Activated CD4-positive, CD25-positive, alpha-beta regulatory T cell treated with anti-CD3 and anti-CD28 coated beads, Interleukin-2, amount 50 U/mL, for 72 hours (primary cell): ENCODE data around the gene AFDN.

Experiments
- DNase-seq: peaks from one replicate; pipeline ENCODE4 v3.0.0; 2021

AFDN gene

DNA sequence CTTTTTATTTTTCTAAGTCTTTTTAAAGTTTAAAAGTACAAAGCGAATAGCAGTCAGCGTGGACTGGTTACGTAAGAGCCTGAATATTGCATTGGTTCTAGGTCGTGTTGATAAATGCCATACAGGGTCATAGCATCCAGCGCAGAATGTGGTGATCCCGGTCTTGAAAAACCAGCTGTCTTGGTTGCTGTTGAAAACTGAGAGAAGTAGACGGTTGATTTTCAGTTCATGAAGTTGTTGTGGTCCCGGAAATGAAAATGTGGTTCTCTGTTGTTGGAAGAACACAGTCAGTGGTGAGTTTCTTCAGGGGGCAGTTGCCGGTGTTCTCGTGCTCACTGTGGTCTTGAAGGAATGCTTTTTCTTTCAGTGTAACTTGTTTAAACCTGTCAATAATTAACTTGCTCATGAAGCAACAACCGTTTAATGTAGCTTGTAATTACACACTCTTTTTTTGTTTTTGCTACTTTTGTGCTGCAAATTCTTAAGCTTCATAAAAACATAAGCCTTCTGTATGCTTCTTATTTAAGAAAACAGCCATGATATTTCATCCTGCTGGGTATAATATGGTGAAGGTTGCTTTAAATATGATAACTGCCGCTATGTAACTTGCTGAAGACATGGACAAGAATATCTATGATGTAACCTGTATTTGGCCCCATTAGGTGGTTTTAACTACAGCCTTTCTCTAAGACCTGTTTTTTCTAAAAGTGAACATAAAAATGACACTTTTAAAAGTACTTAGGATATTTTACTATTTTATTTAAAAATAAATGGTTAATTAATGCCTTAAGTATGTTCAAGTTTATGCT, 106.0 kb downstream of the AFDN start:
- DNase-seq: no peak

DNA sequence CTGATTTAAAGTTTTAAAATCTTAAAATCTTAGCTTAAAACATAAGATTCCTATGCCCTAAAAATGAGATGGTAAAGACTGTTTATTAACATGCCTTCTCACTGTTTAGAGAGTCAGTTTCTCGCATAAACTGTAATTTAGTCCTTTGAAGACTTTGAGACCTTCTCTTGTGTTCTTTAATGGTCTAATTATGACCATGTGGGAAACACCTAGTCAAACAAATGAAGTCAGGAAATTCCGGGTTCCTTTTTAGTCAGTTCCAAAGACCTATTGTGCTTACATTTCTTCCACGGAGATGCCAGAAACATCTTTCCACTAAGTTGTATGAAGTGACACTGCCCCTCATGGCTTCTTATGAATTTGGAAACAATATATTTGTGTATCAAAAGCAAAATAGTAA, 106.6 kb downstream of the AFDN start:
- DNase-seq: no peak

DNA sequence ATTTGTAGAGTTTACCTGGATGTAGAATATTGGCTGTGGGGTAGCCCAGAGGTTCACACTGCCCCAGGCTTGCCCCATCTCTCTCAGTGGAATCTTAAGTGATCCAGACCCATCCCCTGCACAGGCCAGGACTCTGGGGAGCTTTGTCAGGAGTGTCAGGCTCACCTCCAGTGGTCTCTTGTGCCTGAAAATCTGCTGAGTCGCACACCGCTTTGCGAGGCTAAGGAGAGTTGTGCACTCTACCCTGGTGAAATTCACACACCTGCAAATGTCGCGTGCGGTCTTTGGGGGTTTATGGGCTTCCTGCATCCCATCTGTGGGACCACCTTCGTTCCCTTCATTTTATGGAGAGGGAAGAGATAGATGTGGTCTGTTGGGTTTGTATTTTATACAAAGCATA, 107.1 kb downstream of the AFDN start:
- no peak for DNase-seq

DNA sequence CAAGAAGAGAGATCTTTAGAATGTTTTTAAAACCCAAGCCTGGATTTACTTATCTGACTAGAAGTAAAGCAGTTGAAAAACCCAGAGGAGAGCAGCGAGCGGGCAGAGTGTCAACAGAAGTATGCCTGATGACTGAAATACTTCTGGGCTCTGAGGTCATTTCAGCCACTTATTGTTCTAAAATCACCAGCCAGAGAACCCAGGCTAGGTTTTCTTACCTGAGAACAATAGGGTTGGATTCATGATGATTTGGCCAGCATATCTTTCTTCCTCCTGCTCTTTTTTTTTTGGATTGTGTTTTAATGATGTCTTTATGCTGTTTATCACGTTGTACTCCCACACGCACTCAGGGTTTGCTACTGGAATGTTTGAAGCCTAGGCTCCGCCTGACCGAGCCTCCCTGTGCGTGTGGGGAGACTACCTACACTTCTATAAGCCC, 107.7 kb downstream of the AFDN start:
- no peak for DNase-seq

DNA sequence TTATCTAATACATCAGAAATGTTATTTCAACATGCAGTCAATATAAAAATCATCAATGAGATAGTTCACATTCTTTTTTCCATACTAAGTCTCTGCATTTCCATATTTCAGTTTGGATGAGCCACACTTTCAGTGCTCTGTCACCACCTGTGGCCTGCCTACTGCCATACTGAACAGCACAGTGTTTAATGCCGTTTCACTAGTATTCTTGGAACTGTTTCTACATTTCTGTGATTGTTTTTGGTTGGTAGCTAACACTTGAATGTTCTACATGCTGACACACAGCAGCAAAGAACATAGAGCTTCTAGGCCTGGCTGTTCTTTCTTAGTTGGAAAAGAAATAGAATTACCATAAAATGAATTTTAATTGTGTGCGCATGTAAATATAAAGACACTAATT, 109.3 kb downstream of the AFDN start:
- no peak for DNase-seq

DNA sequence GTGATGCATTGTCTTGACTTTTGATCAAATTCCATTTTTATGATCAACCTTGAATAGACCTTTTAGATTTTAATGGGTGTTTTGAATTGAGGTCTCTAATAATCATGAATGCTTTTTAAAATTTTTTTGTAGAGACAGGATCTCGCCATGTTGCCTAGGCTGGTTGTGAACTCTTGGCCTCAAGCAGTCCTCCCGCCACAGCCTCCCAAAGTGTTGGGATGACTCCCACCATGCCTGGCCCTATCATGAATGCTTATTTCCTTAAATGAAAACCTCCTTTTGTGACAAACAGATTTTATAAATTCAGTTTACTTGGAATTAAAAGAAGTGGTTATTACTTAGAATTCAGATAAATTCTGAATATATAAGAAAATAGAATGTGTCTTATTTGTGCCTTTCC, 110.6 kb downstream of the AFDN start:
- DNase-seq: no peak

DNA sequence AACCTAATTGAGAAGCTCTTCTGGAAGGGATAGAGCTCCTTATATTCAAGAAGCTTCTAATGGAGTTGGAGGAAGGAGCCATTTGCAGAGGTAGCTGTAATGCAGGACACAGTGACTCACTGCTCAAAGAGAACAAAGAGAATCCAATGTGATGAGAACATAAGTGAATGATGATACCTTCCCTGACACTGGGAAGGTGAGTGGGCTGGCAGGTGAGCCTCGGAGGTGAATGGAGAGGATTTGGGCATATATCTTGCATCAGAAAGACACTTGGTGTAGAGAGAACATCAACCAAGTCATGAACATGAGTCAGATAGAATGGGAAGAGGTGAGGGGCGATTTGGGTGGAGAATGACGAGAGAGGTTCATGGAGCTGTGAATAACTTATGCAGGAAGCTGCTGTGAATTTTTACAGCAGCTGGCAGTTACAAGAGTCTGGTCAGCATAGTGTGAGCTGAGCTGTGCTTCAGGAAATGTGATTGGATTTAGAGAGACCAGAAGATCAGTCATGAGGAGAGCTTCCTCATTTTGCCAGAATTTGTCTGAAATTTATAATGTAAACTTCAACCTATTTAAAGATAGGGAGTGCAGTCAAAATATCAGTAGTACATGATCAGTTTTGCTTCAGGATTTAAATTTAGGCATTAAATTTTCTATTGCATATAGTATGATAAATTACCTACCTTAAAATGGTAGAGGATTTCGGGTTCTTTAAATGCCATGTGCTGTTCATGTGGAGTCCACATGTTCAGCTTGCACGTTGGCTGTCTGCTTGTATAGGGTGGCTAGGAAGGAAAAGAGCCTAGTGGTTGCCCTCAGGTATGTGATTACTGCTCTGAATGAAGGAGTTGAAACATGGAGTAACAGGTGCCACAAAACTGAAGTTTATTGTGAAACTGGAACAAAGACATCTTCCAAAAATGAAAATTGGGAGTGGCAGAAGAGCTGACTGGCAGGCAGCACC, 111.5 kb downstream of the AFDN start:
- DNase-seq: no peak

DNA sequence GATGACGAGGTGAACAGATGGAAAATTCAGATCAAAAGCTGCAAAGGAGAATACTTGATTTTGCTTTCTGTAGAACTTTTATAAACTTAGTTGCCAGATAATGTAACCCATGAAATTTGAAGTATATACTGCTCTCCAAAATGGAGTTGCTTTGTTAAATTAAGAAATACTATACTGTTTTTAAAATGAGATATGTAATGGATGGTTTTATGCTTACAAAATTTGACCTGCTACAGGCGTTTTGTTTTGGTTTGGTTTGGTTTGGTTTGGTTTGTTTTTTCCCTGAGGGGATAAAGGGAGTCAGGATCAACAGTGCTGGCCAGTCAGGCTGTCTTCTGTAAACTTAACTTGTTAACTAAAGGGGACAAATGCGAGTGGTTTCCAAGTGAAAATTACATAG, 115.1 kb downstream of the AFDN start:
- DNase-seq: no peak

DNA sequence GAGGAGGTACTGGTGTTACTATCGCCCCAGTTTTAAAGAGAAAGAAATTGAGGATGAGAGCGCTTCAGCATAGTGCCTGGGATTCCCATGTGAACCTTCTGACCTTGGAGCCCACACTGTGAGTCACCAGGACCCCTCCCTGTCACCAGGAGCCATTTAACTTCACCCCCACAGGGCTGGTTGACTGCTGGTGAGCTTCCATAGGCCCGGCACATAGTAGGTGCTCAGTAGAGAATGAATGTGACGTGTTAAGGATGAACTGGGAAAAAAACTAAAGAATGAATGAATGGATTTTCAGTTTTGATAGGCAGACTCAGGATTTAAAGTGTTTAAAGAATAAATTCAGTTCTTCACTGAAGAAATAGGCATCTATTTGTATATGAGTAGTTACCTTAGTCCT, 117.4 kb downstream of the AFDN start:
- DNase-seq: no peak

DNA sequence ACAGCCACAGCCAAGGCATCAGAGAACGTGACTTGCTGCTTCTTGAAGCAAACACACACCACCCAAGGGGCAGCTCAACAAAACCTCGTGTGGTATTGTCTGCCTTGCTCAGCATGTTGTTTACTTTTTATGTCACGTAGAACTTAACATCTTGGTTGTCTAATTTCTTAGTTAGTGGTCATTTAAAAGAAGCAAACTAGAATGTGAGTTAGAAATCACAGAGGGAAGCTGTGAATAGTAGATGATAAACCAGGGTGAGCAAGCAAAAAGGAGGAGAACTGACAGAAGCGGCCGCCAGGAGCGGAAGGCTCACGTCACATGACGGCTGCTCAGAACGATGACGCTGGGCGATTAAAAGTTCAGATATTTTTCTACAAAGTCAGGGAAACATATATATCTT, 119.3 kb downstream of the AFDN start:
- DNase-seq: no peak

DNA sequence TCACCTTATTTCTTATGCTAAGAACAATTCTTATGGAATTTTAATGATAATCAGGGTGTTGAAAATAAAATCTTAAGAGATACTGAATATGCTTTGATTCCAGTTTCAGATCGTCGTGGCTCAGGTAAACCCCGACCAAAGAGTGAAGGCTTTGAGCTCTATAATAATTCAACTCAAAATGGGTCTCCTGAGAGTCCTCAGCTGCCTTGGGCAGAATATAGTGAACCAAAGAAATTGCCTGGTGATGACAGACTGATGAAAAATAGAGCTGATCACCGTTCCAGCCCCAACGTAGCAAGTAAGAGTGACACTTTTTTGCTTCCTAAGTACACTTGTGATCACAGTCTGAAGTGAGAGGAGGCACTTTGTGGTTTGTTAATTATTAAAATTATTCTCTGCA, 119.9 kb downstream of the AFDN start:
- no peak for DNase-seq

DNA sequence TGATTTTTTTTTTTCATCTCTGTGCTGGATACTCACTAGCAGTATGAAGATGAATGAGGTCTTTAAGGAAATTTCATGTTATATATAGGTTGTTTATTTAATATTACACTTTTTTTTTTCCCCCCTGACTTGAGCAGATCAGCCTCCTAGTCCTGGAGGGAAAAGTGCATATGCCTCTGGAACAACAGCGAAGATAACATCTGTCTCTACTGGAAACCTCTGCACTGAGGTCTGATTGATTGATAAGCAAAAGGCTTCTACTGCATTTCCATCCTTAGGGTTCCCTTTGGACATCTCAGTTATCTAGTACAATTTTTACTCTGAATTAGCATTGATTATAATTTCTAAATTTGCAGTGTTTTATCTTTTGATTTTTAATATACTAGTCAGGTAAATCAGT, 121.0 kb downstream of the AFDN start:
- no peak for DNase-seq

DNA sequence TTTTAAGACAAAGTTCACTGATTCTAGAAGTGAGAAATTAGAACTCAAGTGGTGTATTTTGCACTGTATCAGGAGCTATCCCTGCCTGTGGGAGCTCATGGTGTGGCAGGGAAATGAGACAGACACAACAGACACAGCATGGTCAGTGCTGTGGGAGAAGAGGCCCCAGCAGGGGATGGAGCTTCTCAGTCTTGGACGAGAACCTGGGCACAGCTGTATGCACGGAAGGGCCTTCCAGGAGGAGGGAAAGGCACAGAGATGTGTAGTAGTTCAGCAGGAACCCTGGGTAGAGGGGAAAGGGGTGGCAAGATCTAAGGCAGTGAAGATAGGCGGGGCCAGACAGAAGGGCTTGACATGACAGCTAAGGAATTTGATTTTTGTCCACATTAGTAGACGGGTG, 122.0 kb downstream of the AFDN start:
- no peak for DNase-seq

DNA sequence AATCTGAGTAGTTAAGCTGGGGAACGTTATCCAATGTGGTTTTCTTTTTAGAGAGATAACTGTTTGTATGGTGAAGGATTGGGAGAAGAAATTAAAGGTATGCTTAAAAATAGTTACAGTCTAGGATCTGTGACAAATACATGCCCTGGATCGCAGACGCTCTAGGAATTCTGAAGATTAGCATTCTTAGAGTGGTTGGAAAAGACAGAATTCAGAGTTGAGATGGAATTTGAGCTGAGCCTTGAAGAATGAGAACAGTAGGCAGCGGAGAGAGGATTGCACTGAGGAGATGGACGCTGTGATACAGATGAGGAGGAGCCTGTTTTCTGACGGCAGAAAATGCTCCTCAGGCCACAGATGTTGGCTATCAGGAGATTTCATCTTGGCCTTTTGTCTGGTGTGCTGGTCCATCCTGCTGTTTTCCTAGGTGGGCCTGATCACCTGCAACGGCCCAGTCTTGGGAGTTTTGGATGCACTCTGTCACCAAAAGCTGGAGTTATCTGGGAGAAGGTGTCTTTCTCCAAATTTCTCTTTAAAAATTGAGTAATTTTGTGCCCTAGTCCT, 122.5 kb downstream of the AFDN start:
- DNase-seq: no peak

DNA sequence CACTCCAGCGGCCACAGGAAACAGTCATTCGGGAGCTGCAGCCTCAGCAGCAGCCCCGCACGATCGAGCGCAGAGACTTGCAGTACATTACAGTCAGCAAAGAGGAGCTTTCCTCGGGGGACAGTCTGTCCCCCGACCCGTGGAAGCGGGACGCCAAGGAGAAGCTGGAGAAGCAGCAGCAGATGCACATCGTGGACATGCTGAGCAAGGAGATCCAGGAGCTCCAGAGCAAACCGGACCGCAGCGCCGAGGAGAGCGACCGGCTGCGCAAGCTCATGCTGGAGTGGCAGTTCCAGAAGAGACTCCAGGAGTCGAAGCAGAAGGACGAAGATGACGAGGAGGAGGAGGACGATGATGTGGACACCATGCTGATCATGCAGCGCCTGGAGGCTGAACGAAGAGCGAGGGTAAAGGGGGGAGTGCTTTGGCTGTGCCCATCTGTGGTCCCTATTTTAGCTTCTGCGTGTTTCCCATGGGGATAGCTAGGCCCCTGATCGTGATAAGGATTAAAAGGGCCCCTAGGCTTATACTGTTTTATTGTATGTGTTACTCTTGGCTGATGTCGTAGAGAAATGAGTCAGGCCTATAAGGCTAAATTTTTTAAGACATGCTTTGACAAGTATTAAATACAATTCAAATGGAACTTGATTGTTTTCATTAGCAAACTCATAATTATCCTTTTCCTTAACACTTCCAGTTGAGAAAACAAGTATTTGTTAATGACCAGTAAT, 125.2 kb downstream of the AFDN start:
- no peak for DNase-seq

DNA sequence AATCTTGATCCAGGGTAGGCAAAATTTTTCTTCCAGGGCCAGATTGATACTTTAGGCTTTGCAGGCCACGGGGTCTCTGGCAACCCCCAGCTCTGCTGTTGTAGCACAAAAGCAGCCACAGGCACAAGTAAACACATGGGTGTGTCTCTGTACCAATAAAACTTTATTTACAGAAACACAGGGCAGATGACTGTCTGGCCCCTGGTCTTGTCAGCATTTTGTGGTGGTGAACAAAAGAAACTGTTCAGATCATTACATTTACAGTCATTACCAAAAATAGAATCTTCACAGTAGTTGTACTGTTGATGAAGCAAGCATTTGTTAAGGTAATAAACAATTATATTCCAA, 125.8 kb downstream of the AFDN start:
- no peak for DNase-seq

DNA sequence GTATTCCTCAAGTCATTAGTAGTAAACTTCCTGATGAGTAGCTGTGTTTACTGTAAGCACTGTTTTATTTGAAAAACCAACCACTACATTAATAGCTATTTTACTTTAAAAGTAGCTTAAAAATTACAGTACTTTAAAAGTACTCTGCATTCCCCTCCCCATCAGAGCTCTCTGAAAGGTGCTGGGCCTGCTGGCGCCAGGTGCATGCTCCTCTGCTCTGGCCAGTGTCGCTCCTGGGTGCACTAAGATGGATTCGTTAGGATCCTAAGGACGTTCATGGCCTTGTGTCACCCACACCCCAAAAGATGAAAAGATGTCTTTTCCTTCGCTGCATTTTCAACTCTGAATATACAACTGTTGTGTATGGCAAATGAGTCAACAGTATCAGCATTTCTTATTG, 126.8 kb downstream of the AFDN start:
- no peak for DNase-seq

DNA sequence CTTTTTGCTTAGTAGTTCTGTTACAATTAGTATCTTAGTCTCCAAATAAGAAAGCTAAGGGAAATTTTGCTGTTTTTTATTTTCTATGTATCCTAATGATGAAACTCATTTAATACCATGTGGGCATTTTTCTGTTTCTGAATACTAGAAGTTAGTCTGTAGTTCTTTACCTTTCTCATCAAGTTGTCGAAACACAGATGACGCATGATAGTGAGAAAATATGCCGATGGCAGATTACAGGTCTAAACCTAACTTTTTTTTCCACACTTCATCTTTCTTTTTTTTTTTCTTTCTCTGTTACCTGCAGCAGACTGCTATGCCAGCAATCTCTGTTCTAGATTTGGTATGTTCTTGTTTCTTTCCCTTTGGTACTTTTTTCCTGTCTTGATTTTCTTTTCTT, 127.4 kb downstream of the AFDN start:
- no peak for DNase-seq

DNA sequence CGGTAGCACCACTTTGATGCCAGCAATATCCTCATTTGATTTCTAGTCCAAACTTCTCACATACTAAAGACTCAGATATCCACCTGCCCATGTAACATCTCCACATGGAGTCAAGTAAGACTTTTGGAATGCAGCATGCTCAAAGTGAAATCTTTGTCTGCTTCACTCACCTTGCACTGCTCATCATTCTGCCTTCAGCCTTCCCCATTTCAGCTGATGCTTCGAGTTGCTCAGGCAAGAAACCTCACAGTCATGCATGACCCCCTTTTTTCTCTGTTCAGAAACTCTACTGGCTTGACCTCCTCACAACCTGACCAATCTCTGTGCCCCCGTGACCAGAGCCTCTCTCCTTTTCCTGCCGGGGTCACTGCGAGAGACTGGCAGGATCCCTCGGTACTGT, 129.8 kb downstream of the AFDN start:
- DNase-seq: no peak

DNA sequence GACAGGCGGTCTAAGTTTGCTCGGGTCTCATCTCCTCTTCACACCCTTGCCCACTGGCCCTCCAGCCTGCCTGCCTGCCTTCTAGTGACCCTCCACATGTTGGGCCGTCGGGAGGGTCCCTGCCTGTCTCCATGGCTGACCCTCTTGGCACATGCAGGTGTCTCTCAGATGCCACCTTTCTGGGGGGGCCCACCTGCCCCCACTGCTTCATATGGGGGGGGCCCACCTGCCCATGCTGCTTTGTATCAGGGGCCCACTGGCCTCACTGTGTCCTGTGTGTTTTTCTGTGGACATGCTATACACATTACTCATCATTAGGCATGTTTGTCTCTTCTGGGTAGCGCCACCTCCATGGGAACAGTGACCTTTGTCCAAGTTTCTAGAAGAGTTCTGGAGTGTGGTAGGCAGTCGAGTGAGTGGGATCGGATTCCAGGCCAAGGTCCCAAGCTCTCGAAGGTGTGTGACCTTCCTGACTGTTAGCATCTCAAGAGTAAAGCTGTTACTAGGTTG, 130.3 kb downstream of the AFDN start:
- DNase-seq: no peak

DNA sequence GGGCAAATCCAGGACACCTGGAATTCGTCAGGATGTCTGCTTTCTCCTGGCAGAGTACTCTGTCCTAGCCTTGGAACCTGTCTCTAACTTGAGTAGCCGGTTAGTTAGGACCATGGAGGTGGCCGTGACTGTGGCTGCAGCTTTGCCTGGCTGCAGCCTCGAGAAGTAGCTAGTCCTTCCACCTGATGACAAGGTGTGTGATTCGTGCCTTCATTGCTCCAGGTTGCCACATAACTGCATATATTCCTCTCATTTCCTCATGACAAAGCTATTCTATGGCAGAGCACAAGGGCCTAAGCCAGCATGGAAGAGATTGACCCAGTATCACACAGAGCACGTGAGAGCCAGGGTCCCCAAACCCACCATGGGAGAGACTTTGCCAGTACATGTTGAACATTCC, 130.9 kb downstream of the AFDN start:
- DNase-seq: no peak

DNA sequence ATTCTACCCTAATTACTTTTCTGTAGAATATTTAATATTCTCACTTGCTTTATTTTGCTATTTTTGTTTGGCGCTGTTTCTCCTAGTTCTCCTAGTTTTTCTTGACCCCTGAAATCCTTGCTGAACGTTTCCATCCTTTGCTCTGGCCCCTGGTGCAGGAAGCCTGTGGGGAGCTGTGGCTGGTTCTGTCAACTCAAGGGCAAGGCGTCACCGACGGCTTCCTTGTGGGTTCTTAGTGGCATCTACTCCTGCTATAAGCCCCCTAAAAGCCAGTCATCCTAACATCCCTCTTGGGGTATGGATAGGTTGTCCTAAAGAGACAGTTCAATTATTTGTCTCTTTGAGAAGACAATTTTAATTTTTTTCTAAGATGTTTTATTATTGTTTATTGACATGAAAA, 133.9 kb downstream of the AFDN start:
- no peak for DNase-seq

DNA sequence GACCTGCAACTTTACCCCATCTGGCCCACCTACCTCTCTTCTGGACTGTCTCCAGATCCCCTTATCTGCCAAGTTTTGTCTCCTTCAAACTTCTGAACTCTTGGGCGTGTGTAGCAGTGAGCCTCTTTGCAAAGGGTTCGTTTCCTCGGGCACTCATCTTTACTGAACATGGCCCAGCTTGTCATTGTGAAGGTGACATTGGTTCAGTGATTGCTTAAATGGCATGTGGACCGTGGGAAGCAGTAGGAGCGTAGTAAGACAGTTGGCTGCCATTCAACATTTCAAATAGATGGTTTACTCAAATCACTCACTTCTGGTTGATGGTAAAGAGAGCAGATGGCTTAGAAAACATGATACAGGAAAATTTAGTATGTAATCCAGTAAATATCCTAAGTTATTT, 136.0 kb downstream of the AFDN start:
- DNase-seq: no peak
